Hepatocyte (in vitro differentiated cells): ENCODE results near the gene ZMAT3.

Experiments
- CTCF ChIP-seq: fragments of 200-600 bp; sonication (generic); IDR thresholded peaks from 2 replicates; pipeline ENCODE4 v1.5.1; 2016; ENCODE audit warnings: antibody characterized with exemption, mild to moderate bottlenecking; ENCODE audit not compliant: poor library complexity
- EZH2 ChIP-seq: fragments of 200-600 bp; sonication (generic); IDR thresholded peaks from 2 replicates; pipeline ENCODE4 v1.6.1; 2016; ENCODE audit warnings: antibody characterized with exemption, mild to moderate bottlenecking, borderline replicate concordance

- no peak for TF ChIP-seq EZH2
- no peak for TF ChIP-seq CTCF
Measured at GRCh38 chr3:179063945-179064560, 7.6 kb downstream of the ZMAT3 start.
